ENCODE data around the gene NAXE.
"Not testable (repeated sequence)": the region's sequence is repeated elsewhere in the genome, so short reads cannot be mapped to it uniquely, and the experiment has no call there.

Gene NAXE

DNA sequence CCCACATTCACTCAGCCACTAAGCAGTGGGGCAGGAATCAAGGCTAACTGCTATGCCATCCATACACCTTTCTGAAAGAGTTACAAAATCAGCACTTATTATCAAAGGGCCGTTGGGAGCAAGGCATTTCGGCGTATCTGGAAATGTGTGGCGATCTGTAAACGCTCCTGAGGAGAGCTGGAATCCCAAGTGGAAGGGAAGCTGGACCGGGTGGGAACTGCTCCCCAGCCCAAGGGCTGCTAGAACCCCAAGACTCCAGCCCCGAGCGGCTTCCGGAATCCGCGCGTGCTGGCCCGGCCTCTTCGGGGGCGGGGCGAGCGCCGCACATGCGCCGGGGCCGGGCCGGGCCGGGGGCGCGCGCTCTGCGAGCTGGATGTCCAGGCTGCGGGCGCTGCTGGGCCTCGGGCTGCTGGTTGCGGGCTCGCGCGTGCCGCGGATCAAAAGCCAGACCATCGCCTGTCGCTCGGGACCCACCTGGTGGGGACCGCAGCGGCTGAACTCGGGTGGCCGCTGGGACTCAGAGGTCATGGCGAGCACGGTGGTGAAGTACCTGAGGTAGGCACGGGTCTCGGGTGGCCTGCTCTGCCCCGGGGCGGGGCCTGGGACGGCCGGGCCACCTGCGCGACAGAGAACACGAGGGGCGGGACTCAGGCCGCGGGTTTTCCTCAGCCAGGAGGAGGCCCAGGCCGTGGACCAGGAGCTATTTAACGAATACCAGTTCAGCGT, at the start of gene NAXE:
TSS of gene NAXE (plus strand) at position 345 of the 726 bp plus-strand sequence. CDS start at position 374, 29 bp downstream.
- in situ Hi-C loops (cut with MboI; ENCODE audit: low sequenced_read_pairs), result no loop called here

DNA sequence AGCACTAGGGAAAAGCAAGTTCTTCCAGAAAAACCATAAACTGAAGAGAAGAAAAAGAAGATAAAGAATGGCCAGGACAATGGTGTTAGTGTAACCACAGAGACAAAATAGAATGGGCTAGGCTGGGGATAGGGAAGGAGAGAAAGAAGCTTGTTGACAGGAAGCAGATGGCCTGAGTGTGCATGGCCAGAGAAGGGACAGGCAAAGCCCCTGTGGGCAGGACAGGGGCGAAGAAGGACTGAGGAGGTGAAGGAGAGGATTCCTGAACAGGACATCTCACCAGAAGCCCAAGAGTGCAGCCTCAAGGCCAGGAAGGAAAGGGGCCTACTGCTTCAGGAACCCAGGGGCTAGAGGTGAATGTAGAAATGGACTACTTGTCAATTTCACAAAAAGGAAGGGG, 48.5 kb upstream of the NAXE start:
- in situ Hi-C loops (cut with MboI; ENCODE audit: low sequenced_read_pairs), result no loop called here

DNA sequence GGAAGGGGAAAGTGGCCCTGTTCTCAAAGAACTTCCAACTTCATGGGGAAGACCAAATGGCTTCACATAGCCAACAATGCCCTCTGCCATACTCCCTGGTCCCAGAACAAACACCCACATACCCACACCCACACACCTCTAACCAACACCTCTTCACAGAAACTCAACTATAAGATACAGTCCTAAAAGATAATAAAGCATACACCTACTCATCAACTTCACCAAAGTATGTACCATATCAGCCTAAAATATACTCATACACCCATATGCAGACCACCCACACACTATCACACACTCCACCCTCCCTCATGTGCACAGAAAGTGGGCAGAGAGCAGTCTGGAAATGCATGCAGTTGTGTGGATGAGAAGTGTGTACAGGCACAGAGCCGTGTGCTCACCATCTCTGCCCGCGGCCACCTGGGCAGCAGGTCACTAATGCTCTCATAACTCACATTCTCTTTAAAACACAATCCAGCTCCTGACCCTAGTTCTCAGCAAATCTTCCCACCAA, 46.9 kb upstream of the NAXE start:
- in situ Hi-C loops (cut with MboI; ENCODE audit: low sequenced_read_pairs), result no loop called here

DNA sequence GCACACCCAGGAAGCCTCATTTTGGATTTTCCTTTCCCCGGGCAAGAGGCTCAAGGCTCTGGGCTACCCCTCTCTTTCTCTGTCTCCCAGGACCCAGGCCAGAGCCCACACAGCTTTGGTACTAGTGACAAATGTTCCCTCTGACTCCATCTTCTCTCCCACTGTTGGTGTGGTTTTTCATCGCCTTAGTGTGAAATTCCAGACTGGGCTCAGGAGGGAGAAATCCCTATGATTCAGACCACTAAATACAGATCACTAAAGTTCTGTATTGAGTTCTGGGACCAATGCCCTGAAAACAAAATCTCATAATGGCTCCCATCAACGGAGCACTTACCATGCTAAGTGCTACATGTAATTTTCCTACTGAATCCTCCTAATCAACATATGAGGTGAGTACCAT, 45.3 kb upstream of the NAXE start:
- in situ Hi-C loops (cut with MboI; ENCODE audit: low sequenced_read_pairs), result no loop called here

DNA sequence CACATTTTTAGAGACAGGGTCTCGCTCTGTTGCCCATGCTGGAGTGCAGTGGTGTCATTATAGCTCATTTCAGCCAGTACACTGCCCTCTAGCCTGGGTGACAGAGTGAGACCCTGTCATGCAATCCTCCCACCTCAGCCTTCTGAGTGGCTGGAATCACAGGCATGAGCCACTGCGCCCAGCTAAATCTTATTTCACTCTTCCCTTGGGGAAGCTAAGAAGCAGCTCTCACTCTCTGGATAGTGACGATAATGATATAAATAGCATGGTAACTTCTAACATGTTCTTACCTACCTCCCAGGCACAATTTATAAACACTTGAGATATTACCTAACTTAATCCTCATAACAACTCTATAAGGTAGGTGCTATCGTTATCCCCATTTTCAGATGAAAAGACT, 44.1 kb upstream of the NAXE start:
- in situ Hi-C loops (cut with MboI; ENCODE audit: low sequenced_read_pairs), result no loop called here

DNA sequence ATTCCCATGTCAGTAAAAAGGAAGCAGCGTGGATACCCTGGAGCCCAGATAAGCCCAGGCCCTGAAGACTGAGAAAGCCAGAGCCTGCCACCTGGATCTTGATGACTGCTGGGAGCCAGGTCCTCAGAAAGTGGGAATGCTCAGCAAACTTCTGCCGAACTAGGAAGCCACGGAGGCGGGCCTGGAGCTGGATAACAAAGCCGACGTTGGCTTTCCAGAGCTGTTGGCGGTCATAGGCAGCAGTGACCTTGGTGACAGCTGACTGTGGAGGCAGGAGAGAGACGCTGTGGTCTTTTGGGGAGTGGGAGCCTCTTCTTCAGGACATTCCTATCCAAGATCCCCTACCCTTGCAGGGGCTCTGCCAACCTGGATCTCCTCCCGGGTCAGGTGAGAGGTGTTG, 43.6 kb upstream of the NAXE start:
- in situ Hi-C loops (cut with MboI; ENCODE audit: low sequenced_read_pairs), result no loop called here

DNA sequence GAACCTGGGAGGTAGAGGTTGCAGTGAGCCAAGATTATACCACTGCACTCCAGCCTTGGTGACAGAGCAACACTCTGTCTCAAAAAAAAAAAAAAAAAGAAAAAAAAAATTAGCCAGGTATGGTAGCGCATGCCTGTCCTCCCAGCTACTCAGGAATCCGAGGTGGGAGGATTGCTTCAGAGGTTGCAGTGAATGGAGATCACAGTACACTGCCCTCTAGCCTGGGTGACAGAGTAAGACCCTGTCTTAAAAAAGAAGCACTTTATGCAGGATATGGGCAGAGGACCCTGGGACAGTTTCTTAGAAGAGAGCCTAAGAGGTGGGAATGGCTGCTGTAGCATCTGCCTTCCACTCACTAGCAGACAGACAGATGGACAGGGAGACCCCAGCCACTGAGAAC, 42.2 kb upstream of the NAXE start:
- in situ Hi-C loops (cut with MboI; ENCODE audit: low sequenced_read_pairs), result no loop called here

DNA sequence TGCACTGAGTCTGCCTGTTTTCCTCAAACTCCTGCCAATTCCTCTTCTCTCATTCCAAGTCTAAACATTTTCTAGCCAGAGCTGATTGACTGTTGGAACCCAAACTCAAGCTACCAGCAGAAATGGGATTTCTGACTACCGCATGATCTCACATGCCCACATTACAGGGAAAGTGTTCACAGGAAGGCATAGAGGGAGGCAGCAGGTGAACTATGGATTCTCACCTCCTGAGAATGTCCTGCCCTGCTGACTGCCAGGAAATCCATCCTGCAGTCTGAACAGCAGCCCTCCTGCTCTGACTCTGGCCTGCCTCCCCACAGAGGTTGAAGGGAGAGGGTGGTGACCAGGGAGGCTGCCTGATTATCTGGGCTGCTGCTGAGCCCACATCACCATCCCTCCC, 41.7 kb upstream of the NAXE start:
- in situ Hi-C loops (cut with MboI; ENCODE audit: low sequenced_read_pairs), result no loop called here

DNA sequence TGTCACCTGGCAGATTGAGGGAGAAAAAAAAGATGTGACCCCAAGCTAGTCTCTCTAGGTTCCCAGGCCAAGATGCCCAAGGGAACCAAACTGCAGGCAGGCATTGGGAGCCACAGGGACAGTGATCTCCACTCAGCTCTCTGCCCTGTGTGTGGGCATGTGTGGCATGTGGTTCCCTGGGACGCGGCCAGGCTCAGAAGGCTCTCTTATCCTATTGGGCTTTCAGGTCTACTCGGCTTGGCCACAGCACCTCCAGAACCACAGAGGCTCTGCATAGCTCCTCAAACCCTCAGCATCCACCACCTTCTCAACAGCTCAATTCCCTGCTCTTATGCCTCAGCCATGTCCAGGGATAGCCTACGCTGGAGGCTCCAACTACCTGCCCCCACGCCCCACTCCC, 41.2 kb upstream of the NAXE start:
- in situ Hi-C loops (cut with MboI; ENCODE audit: low sequenced_read_pairs), result no loop called here

DNA sequence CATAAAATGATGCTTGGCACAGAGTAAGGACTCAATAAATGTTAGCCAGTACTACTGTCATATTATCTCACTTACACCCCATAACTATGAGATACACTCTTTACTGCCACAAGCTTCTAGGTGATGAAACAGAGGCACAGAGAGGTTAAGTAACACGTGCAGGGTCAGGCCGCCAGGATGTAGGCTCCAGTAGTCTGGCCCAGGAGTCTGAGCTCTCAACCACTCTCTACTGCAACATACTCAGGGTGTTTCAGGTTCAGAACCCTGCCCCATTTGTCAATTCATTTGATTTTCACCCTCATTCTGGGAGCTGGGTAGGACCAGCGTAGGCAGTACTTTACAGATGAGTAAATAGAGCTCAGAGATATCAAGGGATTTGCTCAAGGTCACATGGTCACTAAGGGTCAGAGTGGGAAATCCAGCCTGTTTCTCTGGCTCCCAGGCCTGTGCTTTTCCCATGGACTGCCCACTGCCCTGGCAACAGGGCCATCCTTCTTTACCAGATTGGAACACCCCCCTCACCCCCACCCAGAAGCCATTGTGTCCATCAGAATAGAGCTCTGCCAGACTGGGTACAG, 40.4 kb upstream of the NAXE start:
- in situ Hi-C loops (cut with MboI; ENCODE audit: low sequenced_read_pairs), result no loop called here

DNA sequence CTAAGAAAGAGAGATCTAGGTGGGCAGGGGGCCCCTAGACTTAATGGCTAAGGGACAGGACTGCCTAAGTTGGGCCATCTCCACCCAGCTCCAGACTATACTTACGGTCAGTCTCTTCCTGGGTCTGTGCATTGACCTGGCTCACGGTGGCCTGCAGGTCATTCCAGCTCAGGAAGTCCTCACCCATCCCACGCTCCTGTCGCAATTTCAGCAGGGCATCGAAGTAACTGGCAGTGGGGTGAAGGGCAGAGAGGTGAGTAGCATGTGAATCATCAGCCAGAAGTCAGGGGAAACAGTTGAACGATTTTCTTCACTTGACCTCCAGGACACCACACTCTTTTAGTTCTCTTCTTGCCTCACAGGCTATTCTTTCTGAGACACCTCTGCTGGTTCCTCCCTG, 39.7 kb upstream of the NAXE start:
- in situ Hi-C loops (cut with MboI; ENCODE audit: low sequenced_read_pairs), result no loop called here

DNA sequence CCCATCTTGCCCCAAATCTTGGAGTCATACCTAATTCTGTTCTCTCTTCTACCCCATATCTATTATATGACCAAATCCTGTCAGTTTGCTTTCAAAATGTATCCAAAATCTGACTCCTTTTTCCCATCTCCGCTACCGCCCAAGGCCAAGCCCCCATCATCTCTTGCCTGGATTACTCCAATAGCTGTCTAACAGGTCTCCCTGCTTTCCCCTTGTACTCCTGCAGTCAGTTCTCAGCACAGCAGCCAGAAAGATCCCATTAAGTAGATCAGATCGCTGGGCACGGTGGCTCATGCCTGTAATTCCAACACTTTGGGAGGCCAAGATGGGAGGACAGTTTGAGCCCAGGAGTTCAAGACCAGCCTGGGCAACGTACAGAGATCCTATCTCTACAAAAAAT, 39.1 kb upstream of the NAXE start:
- in situ Hi-C loops (cut with MboI; ENCODE audit: low sequenced_read_pairs), result no loop called here

DNA sequence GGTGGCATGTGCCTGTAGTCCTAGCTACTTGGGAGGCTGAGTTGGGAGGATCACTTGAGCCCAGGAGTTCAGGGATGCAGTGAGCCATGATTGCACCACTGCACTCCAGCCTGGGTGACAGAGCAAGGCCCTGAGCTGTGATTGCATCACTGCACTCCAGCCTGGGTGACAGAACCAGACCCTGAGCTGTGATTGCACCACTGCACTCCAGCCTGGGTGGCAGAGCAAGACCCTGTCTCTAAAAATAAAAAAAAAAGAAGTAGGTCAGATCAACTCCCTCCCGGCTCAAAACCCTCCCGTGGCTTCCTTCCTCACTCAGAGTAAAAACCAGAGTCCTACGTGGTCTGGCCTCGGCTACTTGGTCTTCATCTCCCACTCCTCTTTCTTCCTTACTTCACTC, 38.6 kb upstream of the NAXE start:
- in situ Hi-C loops (cut with MboI; ENCODE audit: low sequenced_read_pairs), result not testable (repeated sequence)

DNA sequence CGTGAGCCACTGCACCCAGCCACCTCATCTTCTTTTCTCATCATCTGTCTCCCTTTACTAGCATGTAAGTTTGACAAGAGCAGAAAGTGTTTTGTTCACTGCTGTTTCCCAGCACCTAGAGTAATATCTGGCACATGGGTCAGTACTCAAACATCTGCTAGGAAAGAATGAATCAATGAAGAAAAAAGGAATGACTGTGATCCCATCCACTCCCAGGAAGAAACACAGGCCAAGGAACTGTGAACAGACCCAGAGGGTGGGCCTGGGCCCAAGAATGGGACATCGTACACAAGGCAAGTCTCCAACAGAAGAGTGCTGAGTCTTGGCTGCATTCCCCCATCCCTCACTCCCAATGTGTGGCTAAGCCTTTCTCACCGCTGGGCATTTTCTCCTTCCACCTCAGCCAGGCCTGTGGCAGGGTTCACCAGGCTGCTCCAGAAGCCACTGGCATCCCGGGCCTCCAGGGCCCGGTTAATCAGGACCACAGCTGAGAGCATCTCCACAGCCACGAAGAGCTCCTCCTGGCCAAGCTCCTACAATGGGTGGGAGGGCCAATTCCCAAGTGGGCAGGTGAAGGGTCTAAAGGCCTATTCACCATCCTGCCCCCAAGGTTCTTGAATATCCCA, 37.6 kb upstream of the NAXE start:
- in situ Hi-C loops (cut with MboI; ENCODE audit: low sequenced_read_pairs), result no loop called here

DNA sequence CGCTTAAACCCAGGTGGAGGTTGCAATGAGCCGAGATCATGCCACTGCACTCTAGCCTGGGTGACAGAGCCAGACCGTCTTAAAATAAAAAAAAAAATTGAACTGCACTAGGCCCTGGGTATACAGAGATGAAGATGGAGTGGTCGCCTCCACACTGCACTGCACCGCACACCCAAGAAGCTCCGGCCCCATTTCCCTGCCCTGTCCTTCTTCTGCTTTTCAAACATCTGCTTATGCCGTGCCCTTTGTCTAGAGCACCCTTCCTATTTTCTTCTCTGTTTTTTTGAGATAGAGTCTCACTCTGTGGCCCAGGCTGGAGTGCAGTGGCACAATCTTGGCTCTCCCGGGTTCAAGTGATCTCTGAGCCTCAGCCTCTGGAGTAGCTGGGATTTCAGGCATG, 36.6 kb upstream of the NAXE start:
- in situ Hi-C loops (cut with MboI; ENCODE audit: low sequenced_read_pairs), result no loop called here

DNA sequence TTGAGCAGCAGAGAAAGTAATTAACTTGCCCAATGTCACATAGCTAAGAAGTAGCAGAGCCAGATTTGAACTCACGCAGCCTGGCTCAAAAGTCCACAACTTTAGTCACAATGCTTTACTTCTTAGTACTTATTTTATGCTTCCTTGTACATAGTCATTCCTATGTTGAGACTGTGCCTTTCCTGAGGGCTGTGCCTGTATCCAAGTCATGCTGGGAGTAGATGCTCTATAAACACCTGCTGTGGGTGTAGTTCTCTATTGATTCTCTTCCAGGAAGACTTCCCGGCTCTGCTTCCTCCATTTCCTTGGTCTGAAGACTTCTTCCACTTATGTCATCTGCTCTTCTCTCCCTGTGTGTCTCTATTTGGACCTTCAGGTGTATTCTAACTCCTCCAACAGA, 35.9 kb upstream of the NAXE start:
- in situ Hi-C loops (cut with MboI; ENCODE audit: low sequenced_read_pairs), result no loop called here

DNA sequence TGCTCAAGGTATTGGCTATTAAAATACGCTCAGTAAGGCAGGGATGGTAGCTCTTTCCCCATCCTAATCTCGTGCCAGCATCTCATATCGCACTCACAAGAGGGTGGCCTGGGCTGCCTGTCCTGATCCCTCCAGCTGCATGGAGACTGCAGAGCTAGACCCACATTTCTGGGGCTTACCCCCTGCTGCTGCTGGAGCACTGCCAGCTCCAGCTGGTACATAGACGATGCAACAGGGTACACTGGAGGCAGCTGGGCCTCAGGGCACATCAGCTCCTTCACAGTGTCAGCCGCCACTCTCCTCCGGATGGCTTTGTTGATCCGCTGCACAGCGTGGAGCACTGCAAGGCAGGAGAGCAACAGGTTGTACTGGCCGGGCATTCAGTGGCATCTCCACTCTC, 35.2 kb upstream of the NAXE start:
- in situ Hi-C loops (cut with MboI; ENCODE audit: low sequenced_read_pairs), result no loop called here

DNA sequence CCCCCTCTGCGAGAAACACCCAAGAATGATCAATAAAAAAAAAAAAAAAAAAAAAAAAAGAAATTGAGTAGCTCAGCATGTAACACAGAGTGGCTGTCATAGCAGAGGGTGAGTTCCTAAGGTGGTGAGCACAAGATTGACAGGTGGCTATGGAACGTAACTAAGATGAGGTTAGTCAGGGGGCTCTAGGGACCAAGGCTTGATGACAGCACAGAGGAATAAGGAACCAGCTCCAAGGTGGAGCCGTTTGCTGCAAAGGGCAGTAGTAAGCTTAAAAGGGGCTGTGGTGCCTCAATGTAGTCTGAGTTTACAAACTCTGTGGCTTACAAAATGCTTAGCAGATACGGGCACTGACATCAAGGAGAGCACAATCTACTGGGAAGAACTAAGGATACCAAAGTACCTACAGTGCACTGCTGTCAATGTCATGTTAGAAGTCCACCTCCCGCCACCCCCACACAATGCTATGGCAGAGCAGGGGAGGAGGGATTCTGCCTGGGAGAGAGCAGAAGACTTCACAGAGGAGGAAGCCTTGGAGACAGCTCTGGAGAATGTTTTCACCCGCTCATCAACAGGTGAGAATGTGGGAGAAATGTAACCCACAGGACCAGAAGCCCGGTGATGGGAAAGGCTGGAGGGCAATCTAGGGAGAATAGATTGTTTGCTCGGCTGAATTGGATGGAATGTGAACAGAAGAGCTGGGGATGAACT, 32.3 kb upstream of the NAXE start:
- in situ Hi-C loops (cut with MboI; ENCODE audit: low sequenced_read_pairs), result no loop called here

DNA sequence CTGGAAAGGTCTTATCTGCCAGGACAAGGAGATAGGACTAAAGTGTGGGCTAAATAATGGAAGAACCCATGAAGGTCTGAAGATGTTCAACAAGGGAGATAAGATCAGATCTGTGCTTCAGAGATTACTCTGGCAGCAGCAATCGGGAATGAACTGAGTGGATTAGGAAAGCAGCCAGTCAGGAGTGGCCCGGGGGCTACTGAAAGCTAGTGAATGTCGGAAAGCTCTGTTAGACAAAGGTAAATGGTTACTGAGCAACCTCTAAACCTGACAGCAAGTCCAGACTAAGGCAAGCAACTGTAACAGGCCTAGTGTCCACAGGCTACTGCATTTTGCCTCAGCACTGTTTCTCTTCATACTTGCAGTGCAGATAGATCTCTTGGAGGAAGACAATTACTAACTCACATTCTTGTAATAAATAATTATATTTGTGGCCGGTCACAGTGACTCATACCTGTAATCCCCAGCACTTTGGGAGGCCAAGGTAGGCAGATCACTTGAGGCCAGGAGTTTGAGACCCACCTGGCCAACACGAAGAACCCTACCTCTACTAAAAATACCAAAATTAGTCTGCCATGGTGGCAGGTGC, 31.7 kb upstream of the NAXE start:
- in situ Hi-C loops (cut with MboI; ENCODE audit: low sequenced_read_pairs), result no loop called here

DNA sequence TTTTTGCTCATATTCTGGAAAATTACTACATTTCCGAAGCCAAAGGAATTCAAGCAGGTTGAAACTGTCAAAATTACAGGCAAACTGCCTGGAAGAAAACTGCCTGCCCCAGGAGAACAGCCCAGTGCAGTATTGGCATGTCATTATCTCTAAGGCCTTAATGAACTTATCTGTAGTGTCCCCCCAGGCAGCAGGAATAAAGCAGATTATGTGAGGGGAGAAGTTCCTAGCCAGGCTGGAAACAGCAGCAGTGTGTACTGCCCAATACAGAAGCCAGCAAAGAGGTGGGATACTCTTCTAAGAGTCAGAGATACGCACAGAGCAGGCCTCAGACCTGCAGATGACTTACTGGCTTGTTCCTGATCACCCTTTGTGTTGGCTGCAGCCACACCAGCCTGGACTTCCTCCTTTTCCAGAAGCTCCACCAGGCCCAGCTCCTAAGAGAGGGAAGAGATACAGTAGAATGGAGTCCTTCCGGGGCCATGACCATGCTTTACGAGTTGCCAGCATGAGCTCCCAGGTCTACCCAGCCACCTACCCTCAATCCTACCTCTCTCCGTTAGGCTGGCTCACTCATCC, 30.9 kb upstream of the NAXE start:
- in situ Hi-C loops (cut with MboI; ENCODE audit: low sequenced_read_pairs), result no loop called here

DNA sequence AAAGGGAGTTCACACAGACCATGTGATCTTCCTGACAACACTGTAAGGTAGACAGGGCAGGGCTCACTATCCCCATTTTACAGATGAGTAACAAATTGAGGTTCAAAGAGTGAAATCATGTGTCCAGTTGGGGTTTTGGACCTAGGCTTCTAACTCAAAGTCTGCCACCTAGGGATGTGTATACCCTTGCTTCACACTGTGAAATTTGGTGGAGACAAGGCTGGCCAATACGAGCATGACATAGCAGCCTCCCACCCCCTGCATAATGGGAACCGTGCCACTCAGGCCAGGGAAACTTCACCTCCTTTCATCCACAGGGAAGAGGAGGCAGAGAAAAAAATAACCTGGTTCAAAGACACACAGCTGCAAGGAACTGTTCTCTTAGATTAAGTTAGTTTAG, 26.1 kb upstream of the NAXE start:
- in situ Hi-C loops (cut with MboI; ENCODE audit: low sequenced_read_pairs), result no loop called here
